OCI-LY7 (cell line): Measurements from ENCODE around the gene B2M. TPM values are rescaled to one million over a fixed set of nuclear protein-coding genes. Genes with fewer than 3 reads are reported as not detected.

Experiments
- BruUV-seq: library from RNA; stranded (reverse); fragments of 400-500 nt; replicated peaks from 2 replicates; lab custom pipeline; 2021; lab: Mats Ljungman, UMichigan
- CTCF ChIA-PET: fragments of 300-600 bp; sonication (Branson Sonifier 250); formaldehyde crosslinking; loops from one replicate; lab custom pipeline; 2022; ENCODE audit warnings: antibody characterized with exemption; ENCODE audit not compliant: unreplicated experiment; lab: Charles Lee
- POLR2A ChIA-PET: fragments of 300-600 bp; sonication (Branson Sonifier 250); formaldehyde crosslinking; loops from one replicate; lab custom pipeline; 2022; ENCODE audit warnings: antibody characterized with exemption; lab: Charles Lee
- DNase-seq: peaks from one replicate; pipeline ENCODE4 v3.0.0-alpha.2; 2015; ENCODE audit warnings: low spot score
- H2AFZ ChIP-seq: fragments of 200-600 bp; sonication (generic), shearing (Covaris generic); 2 replicates; pipeline ENCODE4 v1.6.1; 2014; ENCODE audit warnings: mild to moderate bottlenecking, antibody characterized with exemption, low read length, moderate library complexity
- H3K27ac ChIP-seq: fragments of 200-600 bp; sonication (generic); 2 replicates; pipeline ENCODE4 v1.5.1; 2014; ENCODE audit warnings: mixed run types, low read depth, mild to moderate bottlenecking, moderate library complexity, low read length, inconsistent platforms; ENCODE audit not compliant: poor library complexity, severe bottlenecking
- H3K36me3 ChIP-seq: fragments of 200-600 bp; sonication (generic); 2 replicates; pipeline ENCODE4 v1.6.1; 2014; ENCODE audit warnings: mild to moderate bottlenecking, antibody characterized with exemption, low read length, moderate library complexity, mixed read lengths; ENCODE audit not compliant: insufficient read depth
- H3K4me1 ChIP-seq: fragments of 200-600 bp; sonication (generic); 2 replicates; pipeline ENCODE4 v1.5.1; 2014; ENCODE audit warnings: mild to moderate bottlenecking, low read length; ENCODE audit not compliant: insufficient read depth, poor library complexity, severe bottlenecking
- H3K4me2 ChIP-seq: fragments of 200-600 bp; sonication (generic); 2 replicates; pipeline ENCODE4 v1.6.1; 2014; ENCODE audit warnings: mild to moderate bottlenecking, low read length
- H3K4me3 ChIP-seq: fragments of 200-600 bp; sonication (generic); 2 replicates; pipeline ENCODE4 v1.5.1; 2014; ENCODE audit warnings: mild to moderate bottlenecking, low read depth, low read length; ENCODE audit not compliant: poor library complexity, severe bottlenecking
- H3K79me2 ChIP-seq: fragments of 200-600 bp; sonication (generic); 2 replicates; pipeline ENCODE4 v1.6.1; 2016; ENCODE audit warnings: low read depth, mild to moderate bottlenecking, low read length, moderate library complexity, mixed read lengths; ENCODE audit not compliant: insufficient read depth
- H3K9me2 ChIP-seq: fragments of 200-600 bp; sonication (generic); 2 replicates; pipeline ENCODE4 v1.6.1; 2016; ENCODE audit warnings: mild to moderate bottlenecking, low read length, mixed read lengths; ENCODE audit not compliant: insufficient read depth
- H3K9me3 ChIP-seq: fragments of 200-600 bp; sonication (generic); 2 replicates; pipeline ENCODE4 v1.6.1; 2014; ENCODE audit warnings: mild to moderate bottlenecking, mixed run types, low read length, mixed read lengths
- H4K20me1 ChIP-seq: fragments of 200-600 bp; sonication (generic); 2 replicates; pipeline ENCODE4 v1.6.1; 2014; ENCODE audit warnings: mild to moderate bottlenecking, antibody characterized with exemption, low read length, moderate library complexity, mixed read lengths; ENCODE audit not compliant: insufficient read depth
- EZH2phosphoT487 ChIP-seq: fragments of 200-600 bp; sonication (generic); IDR thresholded peaks from 2 replicates; pipeline ENCODE4 v1.6.1; 2018; ENCODE audit warnings: low read depth, borderline replicate concordance, mild to moderate bottlenecking, mixed run types, antibody characterized with exemption, low read length, moderate library complexity, mixed read lengths
- intact Hi-C: fragments of 100-400 bp; cut with micrococcal nuclease; formaldehyde crosslinking; loops from one replicate; pipeline ENCODE4 v1.10.0; 2022; ENCODE audit not compliant: unreplicated experiment
- total RNA-seq, 2 experiments: library from RNA; depleted of rRNA in 1 of 2; stranded (reverse); fragments of >200 nt in 1 of 2; shearing (Covaris generic) in 1 of 2; gene quantifications; 2 replicates each; pipeline ENCODE4 v1.2.3, GENCODE V29; 2014 to 2022
- TF ChIP-seq, protein P1 (sequence below): fragments of 200-600 bp; sonication (generic); conservative IDR thresholded peaks from 2 replicates; pipeline ENCODE4 v1.5.1; 2014; ENCODE audit warnings: mild to moderate bottlenecking, antibody characterized with exemption, low read length, moderate library complexity, mixed read lengths

The B2M gene
- total RNA-seq, 2 experiments from 2014 or later, result 1,161 to 1,738 TPM

DNA sequence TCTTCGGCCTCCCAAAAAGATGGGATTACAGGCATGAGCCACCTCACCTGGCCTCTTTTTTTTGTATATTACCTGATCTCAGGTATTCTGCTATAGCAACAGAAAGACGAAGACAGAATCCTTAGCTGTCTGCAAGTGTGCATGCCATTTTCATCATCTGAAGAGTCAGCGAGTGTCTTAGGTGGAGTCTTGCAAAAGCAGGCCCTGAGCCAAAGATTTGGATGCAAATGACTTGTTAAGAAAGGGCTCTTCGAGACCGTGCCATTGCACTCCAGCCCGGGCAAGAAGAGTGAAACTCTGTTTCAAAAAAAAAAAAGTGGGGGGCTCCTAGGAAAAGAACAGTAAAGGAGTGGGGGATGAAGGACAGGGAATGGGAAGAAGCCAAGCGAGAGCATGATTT, 14.8 kb downstream of the B2M start:
- Histone ChIP-seq H3K9me2 (no peaks in the 10 kb centered on the region), H2AFZ (peak overlapping the region; percentile 20; the same call in 1 of the 2 replicates), H3K4me1 (peaks cover 73% of the 10 kb centered on the region), H3K79me2 (peaks cover 13% of the 10 kb centered on the region; the same call in 1 of the 2 replicates), H4K20me1 (no peaks in the 10 kb centered on the region), H3K36me3 (no peaks in the 10 kb centered on the region), H3K27ac (peak overlapping the region; percentile 90), H3K9me3 (no peaks in the 10 kb centered on the region; the same call in 1 of the 2 replicates), H3K4me3 (peak overlapping the region; percentile 60), H3K4me2 (peak overlapping the region; percentile 91)
- ChIA-PET POLR2A (interaction anchor here (1.2 to 7.3 kb wide), 3 partner anchors 10 to 62 kb away, joined by 7 to 116 read pairs (median 48); partner anchors contain the start of genes B2M, PATL2, SPG11 and TRIM69), CTCF (interaction anchor here (0.7 to 1.0 kb wide), 2 partner anchors 59 to 62 kb away, joined by 3 to 4 read pairs; partner anchors contain the start of gene SPG11)
- TSS peak; percentile 89 for BruUV-seq
- peak; percentile 67 for DNase-seq
- intact Hi-C loops, result loop anchor here (5.0 kb wide), 1 partner anchor 676 kb away; a partner anchor contains a TSS
- TF ChIP-seq, protein P1, sequence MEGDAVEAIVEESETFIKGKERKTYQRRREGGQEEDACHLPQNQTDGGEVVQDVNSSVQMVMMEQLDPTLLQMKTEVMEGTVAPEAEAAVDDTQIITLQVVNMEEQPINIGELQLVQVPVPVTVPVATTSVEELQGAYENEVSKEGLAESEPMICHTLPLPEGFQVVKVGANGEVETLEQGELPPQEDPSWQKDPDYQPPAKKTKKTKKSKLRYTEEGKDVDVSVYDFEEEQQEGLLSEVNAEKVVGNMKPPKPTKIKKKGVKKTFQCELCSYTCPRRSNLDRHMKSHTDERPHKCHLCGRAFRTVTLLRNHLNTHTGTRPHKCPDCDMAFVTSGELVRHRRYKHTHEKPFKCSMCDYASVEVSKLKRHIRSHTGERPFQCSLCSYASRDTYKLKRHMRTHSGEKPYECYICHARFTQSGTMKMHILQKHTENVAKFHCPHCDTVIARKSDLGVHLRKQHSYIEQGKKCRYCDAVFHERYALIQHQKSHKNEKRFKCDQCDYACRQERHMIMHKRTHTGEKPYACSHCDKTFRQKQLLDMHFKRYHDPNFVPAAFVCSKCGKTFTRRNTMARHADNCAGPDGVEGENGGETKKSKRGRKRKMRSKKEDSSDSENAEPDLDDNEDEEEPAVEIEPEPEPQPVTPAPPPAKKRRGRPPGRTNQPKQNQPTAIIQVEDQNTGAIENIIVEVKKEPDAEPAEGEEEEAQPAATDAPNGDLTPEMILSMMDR, result no peak
- no peak for TF ChIP-seq EZH2phosphoT487

DNA sequence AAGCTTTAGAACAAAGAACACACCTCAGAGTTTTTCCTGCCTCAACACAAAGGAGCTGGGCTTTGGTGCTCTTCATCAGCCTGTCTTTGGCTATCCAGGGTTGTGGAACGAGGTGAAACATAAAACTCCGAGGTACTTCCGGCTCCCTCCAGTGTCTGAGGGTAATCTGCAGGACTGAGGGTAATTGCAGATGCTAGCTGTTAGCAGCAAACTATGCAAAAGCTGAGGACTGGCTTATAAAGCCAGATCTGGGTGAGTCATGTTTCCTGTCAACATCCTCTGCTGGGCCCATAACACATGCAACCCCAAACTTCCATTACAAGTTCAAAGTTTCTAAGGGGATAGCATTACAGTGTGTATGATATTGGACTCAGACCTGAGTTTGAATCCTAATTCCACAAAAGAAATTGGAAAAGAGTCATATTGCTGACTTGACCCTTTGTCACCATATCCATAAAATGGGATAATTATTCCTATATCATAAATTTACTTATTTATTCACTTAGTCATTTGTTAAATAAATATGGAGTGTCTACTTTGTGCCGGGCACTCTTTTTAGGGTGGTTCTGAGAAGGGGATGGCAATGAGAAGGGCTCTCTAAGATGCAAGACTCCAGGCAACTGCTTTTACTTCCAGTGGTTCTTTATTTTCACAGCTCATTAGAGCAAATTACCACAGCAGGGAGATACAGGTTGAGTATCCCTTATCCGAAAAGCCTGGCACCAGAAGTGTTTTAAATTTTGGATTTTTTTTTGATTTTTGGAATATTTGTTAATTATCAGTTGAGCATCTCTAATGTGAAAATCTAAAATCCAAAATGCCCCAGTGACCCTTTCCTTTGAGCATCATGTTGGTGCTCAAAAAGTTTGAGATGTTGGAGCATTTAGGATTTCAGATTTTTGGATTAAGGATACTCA, 15.5 kb downstream of the B2M start:
- no peaks in the 10 kb centered on the region for H3K36me3 ChIP-seq
- no peaks in the 10 kb centered on the region; the same call in 1 of the 2 replicates for H3K9me3 ChIP-seq
- DNase-seq, result peak; percentile 95
- H3K79me2 ChIP-seq, result peaks cover 13% of the 10 kb centered on the region; the same call in 1 of the 2 replicates
- H3K4me1 ChIP-seq, result peaks cover 69% of the 10 kb centered on the region
- ChIA-PET CTCF (interaction anchor here (0.7 to 1.0 kb wide), 2 partner anchors 60 to 63 kb away, joined by 3 to 4 read pairs; partner anchors contain the start of gene SPG11), POLR2A (interaction anchor here (1.0 to 7.3 kb wide), 5 partner anchors 10 to 138 kb away, joined by 3 to 116 read pairs (median 7); partner anchors contain the start of genes B2M, PATL2, SPG11 and TRIM69)
- peak overlapping the region; percentile 20; the same call in 1 of the 2 replicates for H2AFZ ChIP-seq
- H3K9me2 ChIP-seq, result no peaks in the 10 kb centered on the region
- peak overlapping the region; percentile 60 for H3K4me3 ChIP-seq
- peak overlapping the region; percentile 90 for H3K27ac ChIP-seq
- intact Hi-C loops, result loop anchor here (5.0 kb wide), 1 partner anchor 675 kb away; a partner anchor contains a TSS
- no peak for TF ChIP-seq EZH2phosphoT487
- TF ChIP-seq, protein P1, result no peak
- no TSS peak for BruUV-seq
- H4K20me1 ChIP-seq, result no peaks in the 10 kb centered on the region
- peak overlapping the region; percentile 91 for H3K4me2 ChIP-seq
